NCI-H2227 (cell line): ENCODE measurements around the gene JARID2.

Source experiments
- DNase-seq: peaks from one replicate; lab custom pipeline; 2025; ENCODE audit not compliant: unreplicated experiment; lab: John Stamatoyannopoulos, UW

Gene JARID2

DNA sequence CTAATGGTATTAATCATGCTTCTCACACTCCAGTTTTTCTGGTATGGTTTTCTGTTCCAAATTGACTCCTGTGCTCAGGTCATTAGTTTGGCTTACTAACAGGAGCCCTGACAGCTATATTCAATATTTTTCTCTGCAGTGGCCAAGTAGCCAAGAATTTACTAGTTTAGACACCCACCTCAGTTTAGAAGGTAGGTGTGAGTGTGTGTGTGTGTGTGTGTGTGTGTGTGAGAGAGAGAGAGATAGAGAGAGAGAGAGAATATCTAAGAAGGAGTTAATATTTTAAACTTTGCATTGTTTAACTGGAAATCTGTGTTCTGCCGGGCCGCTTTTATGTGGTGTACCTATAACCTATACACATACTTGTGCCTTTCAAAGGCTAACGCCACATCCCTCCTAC, 18.5 kb downstream of the JARID2 start:
- DNase-seq = no peak

DNA sequence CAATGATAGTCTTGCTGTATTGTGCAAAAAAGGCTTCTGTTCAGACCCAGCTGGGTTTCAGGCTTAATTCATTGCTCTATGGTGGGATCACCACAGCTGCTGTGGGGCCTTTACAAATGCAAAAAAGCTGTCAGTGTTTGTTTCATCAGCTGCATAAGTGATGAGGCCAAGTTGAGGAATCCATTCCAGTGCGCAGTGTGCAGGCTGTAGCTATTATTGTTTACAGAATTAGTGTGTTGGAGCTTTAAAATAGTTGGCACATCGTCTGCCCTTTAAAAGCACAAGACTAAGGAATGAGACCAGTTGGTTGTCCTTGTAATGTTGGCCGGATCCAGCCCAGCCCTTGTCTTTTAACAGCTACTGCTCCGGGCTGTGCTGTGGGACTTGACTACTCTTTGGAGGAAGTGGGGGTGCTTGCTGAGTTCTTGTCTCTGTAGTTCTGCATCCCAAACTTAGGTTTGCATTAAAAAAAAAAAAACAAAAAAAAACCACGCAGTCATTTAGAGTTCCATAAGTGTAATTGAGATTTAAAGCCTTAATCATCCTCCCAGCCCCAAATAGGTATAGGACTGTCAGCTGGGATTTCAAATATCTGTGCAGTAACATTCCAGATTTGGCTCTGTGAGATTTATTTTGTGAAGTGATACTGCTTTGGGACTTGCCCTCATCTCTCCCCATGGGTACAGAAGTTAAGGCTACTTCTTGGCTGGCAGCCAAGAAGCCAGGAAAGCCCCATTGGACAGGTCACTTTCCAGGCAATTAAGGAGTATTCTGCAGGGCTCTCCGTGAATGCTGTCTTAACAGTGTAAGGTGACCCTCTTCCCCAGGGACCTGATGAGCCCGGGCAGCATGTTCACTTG, 19.3 kb downstream of the JARID2 start:
- DNase-seq = no peak

DNA sequence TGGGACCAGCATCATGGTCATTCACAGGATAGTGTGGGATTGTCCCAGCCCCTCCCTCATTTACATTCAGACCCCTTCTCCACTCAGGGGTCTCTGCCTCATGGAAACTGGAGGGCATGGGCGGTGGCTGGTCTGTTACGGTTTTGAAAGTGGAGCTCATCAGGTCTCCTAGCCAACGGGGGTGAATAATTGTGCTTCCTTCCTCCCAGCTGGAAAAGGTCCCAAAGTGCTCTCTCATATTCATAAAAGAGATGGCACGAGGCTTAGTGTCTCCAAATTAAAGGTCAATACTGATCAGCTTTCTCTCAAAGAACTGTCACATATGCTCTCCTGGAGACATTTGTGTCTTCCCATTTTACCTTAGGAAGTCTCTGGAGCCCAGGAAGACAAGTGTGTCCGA, 19.9 kb downstream of the JARID2 start:
- DNase-seq = no peak

DNA sequence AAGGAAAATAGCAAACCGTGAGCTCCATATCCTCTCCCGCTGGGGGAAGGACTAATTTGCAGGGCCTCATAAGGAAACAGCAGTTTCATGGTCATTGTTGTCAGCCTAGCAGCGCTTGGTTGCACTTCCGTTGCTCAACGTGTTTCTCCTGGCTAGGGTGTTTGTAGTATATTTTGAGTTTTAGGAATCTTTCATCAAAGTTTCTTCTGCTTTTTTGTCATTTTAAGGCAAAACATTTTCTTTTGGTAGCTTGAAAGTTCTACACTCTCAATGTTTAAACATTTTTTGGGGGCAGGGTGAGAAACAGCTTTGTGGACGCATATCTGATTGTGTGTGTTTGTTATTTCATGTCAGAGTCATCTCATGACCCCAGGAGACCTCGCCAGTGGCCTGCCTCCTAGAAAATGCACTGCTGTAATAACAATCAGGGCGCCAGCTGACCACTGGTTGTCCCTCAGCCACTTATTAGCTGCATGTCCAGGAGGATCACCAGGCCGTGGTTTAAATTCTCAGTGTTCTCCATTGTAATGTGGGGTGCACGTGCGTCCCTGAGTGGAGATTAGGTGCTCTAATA, 20.6 kb downstream of the JARID2 start:
- no peak for DNase-seq

DNA sequence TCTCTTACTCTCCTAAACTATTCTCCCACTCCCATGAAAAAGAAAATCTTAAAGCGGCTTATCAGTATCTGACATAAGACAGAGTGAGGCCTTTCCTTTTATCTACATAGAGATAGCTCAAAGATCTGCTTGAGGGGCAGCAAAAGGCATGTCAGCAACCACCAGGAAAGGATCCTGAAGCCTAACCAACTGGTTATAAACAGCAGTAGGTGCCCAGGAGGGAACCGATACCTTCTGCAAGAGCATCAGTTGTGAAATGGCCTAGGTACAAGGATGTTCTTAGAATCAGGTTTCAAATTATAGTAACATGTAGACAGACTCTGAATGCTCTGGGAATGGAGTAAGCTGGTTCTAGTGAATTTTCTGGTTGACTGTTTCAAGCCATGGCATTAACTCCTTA, 21.4 kb downstream of the JARID2 start:
- no peak for DNase-seq

DNA sequence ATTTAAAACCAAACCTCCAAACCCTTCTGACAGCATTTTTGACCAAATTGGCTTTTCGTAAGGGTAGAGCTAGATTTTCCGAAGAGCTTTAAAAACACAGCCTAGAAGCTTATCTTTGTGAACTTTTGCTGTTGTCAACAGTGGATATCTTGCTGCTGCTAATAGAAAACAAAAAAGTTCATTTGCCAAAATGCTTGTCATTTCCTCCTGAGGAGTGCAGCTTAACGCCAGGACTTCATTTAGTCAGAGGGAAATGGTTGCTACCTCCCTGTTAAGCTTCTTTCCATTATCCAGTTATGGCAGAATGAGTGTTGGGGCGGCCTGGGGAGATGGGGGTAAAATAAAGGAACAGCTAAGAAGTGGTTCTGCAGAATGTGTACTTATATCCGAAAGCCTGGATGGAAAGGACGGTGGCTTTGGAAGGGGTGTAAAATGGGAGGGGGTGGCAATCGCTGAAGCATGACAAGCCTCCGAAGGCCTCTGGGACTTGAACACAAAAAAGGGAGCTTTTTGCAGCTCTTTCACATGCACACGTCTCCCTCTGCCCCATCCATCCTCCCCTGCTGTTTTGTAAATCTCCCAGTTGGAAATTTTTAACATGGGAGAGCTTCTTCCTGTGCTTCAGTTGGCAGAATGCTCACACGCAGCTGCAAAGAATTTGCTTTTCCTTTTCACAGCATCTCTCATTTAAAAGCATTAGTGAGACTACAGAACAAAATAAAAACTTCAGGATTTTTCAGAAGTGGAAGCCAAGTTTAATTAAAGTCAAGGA, 22.5 kb downstream of the JARID2 start:
- no peak for DNase-seq

DNA sequence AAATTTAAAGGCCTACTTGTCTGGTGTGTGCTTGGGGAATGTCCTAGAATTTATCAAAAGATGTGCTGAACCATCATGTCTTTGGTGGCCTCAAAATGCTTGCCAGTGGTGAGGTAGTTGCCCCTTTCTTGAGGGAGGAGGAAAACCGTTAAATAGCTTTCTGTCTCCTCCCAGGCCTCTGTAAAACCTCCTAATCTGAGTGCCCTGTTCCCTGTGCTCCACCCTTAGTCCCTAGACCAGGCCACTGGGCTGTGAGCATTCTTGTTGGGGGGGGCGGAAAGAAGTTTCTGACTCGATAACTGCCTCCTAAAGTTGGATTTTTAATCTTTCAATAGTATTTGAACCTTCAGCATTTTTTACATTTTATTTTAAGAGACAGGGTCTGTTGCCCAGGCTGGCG, 23.1 kb downstream of the JARID2 start:
- DNase-seq = no peak

DNA sequence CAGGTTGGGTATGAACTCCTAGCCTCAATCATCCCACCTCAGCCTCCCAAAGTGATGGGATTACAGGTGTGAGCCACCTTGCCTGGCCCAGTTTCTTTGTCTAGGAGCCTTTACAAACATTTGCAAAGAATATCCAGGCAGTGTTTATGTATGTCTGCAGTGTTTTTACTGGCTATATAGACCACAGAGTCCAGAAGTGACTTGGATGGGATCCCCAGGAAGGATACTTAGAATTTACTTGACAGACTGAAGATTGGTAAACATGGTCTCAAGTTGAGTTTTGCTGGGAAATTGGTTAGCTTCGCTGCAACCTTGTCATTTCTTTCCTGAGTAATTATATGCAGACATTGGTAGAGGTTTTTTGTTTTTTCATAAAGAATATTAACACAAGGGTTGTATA, 23.8 kb downstream of the JARID2 start:
- no peak for DNase-seq

DNA sequence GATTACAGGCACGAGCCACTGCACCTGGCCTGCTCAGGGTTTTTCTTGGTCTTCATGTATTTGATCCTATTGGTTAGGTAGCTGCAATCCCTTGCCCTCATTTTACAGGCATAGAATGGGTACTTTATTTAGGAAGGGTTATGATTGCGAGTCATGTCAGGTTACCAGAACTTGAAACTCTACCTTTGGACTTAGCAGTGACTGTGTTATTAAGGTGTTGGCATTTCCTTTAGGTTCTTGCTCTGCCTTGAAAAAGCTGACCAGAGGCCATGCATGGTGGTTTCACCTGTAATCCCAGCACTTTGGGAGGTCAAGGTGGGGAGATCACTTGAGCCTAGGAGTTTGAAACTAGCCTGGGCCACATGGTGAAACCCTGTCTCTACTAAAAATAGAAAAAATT, 24.5 kb downstream of the JARID2 start:
- no peak for DNase-seq

DNA sequence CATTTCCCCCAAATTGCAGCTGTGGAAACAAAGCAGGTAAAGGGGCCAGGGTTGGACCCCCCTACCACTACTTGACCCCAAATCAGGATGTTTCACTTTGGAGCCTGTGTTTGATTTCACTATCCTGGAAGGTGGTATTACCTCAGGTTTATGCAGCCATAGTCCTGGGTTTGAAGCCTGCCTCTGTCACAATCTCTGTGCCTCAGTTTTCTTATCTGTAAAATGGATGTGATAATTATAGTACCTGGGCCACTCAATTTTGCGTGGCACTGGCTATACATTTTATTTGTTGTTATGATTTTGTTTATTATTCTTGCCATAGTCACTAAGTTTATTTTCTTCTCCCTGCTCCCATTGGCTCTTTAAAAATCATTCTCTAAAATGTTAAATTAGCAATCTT, 26.7 kb downstream of the JARID2 start:
- DNase-seq = no peak

DNA sequence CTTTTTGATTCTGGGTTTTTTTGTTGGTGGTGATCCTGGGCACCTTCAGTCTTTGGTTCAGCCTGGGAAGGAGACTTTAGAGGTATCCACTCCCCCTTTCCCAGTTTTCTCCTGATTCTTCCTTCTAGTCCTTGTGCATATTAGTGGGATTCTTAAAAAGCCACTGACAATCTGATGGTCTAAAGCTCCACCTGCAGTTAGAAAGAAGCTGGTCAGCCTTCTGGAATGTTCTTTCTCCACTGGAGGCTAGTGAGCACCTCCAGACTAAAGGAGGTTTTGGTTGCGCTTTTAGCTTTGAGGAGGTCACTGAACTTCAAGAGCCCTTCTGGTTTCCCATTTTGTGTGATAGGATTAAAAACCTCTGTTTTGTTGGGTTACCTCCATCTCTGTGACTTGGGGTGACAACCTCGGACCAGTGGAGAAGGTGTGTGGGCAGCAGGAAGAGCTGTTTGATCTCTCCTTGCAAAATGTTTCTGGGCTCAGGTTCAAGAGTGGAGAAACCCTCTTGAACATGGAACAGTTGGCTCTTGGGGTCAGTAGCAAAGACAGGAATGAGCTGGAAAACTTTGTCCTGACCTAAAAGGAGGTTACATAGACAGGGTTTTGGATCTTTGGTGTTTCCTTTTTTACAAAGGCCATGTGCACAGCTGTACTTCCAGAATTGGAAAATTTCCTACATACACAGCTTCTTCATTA, 29.0 kb downstream of the JARID2 start:
- no peak for DNase-seq

DNA sequence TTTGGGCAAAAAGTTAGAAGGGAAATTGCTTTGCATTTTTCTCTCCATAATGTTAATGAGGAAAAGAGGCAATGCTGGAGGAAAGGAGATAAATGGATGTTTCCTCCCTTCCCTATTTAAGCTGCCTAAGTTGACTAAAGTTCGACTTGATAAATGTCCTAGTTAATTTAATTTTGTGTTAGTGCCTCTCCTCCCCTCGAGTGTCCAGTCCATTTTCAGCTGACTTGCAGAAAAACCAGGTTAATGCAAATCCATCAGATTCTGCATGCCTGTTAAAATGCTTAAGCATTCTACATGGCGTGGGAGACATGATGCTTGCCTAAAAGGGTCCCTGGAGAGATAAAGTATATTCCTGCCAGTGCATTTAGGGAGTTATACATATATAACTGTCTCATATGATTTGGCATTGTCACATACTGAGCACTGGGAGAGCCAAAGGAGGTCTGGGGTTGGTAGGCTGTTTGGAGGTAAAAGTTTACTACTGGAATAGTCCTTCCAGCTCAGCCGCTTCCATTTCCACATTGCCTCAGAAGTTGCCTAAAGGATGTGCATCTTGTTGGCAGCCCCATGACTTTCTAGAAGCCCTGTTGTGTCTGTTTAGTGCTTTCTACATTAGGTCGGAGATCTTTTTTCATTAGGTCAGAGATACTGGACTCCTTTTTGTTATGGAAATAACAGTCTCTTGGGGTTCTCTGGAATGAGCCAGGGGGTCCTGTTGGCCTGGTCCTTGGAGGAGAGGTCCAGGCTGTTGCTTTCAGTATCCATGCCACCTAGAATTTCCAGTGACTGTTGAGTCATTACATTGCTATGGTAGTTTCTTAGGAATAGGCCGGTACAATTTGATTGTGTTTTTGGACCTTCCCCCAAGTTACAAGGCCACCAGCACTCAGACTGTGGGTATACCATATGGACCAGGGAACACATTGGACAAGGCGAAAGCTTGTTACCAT, 30.4 kb downstream of the JARID2 start:
- DNase-seq = no peak

DNA sequence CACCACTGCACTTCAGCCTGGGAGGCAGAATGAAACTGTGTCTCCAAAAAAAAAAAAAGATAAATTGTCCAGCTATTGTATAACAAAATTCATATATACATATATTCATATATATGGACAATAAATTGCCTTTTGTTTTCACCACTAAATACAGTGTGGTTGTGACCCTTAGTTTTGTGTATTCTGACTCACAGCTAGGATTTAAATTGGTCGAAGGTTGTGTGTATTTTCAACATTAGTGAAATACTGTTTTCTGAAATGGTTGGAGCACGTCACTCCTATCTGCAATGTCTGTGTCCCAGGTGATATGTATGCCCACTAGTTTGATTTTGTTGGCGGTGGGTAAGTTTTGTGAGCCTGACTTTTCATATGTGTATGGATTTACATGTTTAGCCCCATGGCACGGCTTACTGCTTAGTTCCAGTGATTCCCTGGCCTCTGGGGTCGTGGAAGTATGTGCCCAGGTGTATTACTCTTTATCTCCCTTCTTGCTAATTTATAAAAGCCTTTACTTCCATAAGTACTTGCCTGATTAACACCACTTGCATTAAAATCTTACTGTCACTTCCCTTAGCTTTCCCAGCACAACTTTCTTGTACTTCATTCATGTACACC, 33.3 kb downstream of the JARID2 start:
- DNase-seq = no peak

DNA sequence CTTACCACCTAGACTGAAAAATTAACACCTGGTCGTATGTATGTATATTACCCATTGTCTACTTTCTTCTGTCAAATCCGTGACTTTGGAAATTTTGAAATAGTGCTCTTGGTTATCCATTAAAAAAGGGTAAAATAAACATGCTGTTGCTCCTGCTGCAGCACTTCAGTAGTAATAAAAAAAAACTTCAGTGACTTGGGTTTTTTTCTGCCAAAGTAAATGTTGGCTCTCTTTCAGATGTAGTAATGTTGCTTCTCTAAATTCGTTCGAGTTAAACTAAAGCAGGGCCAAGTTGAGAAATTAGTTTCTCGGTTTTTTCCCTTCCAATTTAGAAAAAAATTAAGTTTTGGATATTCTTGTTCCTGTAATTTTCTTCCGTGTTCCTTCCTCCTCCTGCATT, 34.2 kb downstream of the JARID2 start:
- no peak for DNase-seq

DNA sequence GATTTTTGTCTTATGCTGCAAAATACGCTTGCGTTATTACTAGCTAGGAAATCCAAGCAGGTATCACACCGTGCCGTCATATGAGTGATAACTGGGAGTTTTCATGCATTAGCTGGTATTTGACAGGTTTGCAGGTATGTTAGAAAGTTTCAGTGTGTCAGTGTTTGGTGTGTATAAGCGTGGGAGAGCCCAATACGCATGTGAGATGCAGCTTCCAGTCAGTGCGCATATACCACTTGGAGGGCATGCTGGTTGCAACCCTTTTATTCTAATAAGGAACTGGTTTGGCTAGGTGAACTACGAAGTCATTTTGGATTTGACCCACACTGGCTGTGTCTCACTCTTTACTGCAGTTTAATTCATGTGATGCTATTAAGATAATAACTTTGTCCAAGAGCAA, 35.1 kb downstream of the JARID2 start:
- no peak for DNase-seq

DNA sequence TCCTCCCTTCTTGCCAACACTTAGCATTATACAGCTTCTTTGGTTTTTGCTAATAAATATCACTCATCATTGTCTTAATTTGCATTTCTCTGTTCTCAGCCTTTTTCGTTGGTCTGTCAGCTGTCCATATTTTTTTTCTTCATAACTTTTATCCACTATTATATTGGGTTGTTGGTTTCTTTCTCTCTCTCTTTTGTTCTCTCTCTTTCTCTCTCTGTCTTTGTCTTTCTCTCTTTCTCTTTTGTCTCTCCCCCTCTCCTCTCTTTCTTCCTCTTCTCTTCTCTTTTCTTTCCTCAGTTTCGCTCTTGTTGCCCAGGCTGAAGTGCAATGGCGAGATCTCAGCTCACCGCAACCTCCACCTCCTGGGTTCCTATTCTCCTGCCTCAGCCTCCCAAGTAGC, 36.5 kb downstream of the JARID2 start:
- DNase-seq = no peak

DNA sequence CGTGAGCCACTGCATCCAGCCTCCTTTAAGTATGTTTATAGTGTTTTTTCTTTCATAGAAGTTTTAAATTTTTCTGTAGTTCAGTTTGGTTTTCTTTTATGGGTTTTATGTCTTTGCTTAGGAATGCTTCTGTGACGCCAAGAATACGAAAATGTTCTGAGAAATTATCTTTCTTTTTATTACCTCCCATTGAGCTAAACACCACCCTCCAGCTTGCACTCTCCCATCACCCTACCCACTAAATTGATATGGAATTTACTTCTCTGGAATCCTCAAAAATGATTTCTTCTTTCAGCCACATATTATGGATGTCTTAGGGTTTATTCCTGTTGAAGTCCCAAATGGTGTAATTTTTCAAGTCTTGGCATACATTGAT, 38.1 kb downstream of the JARID2 start:
- DNase-seq = no peak

DNA sequence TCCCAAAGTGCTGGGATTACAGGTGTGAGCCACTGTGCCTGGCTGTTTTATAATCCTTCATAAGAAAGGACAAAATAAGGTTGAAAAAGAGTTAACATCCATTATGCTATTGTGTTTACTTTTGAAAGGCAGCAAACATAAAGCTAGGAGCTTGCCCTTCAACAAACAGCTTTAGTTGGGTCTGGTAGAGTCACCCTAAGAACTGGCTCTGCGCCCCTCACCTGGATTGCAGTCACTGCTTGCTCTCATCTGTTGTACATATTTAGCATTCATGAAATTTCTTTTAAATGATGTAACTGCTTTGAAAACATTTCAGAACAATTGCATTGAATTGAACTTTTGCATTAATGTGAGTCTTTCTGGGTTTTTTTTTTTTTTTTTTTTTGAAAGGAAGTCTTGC, 38.9 kb downstream of the JARID2 start:
- DNase-seq = no peak

DNA sequence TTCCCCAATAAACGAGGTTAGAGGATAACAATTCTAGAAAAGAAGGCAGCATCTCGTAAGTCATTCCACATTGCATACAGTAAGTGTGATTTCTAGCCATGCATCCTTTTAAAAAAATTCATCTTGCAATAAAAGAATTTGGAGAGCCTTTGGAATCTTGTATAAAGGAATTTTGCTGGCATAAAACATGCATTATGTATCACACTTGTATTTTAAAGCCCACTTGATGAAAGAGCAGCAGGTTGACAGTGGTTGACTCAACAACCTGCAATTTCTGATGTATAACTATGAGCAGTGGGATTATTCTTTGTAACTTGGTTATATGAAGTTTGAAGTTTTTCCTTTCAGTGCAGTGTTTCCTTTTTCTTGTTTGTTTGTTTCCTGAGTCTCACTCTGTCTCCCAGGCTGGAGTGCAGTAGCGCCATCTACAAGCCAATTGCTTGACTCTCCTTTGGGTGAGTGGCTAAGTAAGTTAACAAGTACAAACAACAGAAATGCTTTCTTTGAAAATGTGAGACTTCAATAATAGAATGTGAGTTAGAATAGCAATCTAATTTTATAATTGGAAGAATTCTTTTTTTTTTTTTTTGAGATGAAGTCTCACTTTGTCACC, 39.9 kb downstream of the JARID2 start:
- no peak for DNase-seq
